HEK293 (cell line): ENCODE results near the gene RILPL2.

Source experiments
- EGR2 ChIP-seq: fragments of 450-650 bp; formaldehyde crosslinking; IDR thresholded peaks from 2 replicates; pipeline ENCODE4 v1.5.1; 2016; ENCODE audit warnings: low read depth, missing biosample characterization, missing genetic modification characterization
- GLIS1 ChIP-seq: fragments of 450-650 bp; formaldehyde crosslinking; IDR thresholded peaks from 2 replicates; pipeline ENCODE4 v1.5.1; 2016; ENCODE audit warnings: missing biosample characterization, missing genetic modification characterization
- GLIS2 ChIP-seq: fragments of 450-650 bp; formaldehyde crosslinking; IDR thresholded peaks from 2 replicates; pipeline ENCODE4 v1.5.1; 2016; ENCODE audit warnings: missing biosample characterization, missing genetic modification characterization
- KLF1 ChIP-seq: fragments of 450-650 bp; formaldehyde crosslinking; IDR thresholded peaks from 2 replicates; pipeline ENCODE4 v1.5.1; 2016; ENCODE audit warnings: missing biosample characterization, missing genetic modification characterization
- KLF9 ChIP-seq: fragments of 450-650 bp; formaldehyde crosslinking; IDR thresholded peaks from 2 replicates; pipeline ENCODE4 v1.5.1; 2016; ENCODE audit warnings: missing biosample characterization, missing genetic modification characterization, low read depth
- WT1 ChIP-seq: fragments of 450-650 bp; formaldehyde crosslinking; IDR thresholded peaks from 2 replicates; pipeline ENCODE4 v1.5.1; 2016; ENCODE audit warnings: missing biosample characterization, missing genetic modification characterization
- ZBTB8A ChIP-seq: fragments of 450-650 bp; formaldehyde crosslinking; IDR thresholded peaks from 2 replicates; pipeline ENCODE4 v1.5.1; 2016; ENCODE audit warnings: missing biosample characterization, missing genetic modification characterization
- ZFP37 ChIP-seq: fragments of 450-650 bp; formaldehyde crosslinking; IDR thresholded peaks from 2 replicates; pipeline ENCODE4 v1.5.1; 2016; ENCODE audit warnings: missing biosample characterization, missing genetic modification characterization
- ZFP69B ChIP-seq: fragments of 450-650 bp; formaldehyde crosslinking; IDR thresholded peaks from 2 replicates; pipeline ENCODE4 v1.5.1; 2016; ENCODE audit warnings: missing biosample characterization, missing genetic modification characterization
- ZNF140 ChIP-seq: fragments of 450-650 bp; formaldehyde crosslinking; IDR thresholded peaks from 2 replicates; pipeline ENCODE4 v1.5.1; 2016; ENCODE audit warnings: missing biosample characterization, missing genetic modification characterization
- ZNF16 ChIP-seq: fragments of 450-650 bp; formaldehyde crosslinking; IDR thresholded peaks from 2 replicates; pipeline ENCODE4 v1.5.1; 2016; ENCODE audit warnings: low read depth, missing biosample characterization, missing genetic modification characterization
- ZNF335 ChIP-seq: fragments of 450-650 bp; formaldehyde crosslinking; conservative IDR thresholded peaks from 2 replicates; pipeline ENCODE4 v1.5.1; 2016; ENCODE audit warnings: missing biosample characterization, missing genetic modification characterization
- ZNF341 ChIP-seq: fragments of 450-650 bp; formaldehyde crosslinking; IDR thresholded peaks from 2 replicates; pipeline ENCODE4; 2016; ENCODE audit warnings: low read depth, missing biosample characterization, missing genetic modification characterization
- ZNF510 ChIP-seq: fragments of 450-650 bp; formaldehyde crosslinking; IDR thresholded peaks from 2 replicates; pipeline ENCODE4 v1.5.1; 2018; ENCODE audit warnings: mild to moderate bottlenecking, missing genetic modification characterization, missing biosample characterization; ENCODE audit not compliant: insufficient replicate concordance
- ZNF596 ChIP-seq: fragments of 450-650 bp; IDR thresholded peaks from 2 replicates; pipeline ENCODE4 v1.5.0; 2018; ENCODE audit warnings: missing biosample characterization, mild to moderate bottlenecking, missing genetic modification characterization, moderate library complexity
- ZNF600 ChIP-seq: fragments of 450-650 bp; formaldehyde crosslinking; IDR thresholded peaks from 2 replicates; pipeline ENCODE4 v1.5.1; 2016; ENCODE audit warnings: missing biosample characterization, missing genetic modification characterization
- ZNF629 ChIP-seq: fragments of 450-650 bp; formaldehyde crosslinking; IDR thresholded peaks from 2 replicates; pipeline ENCODE4 v1.5.1; 2017; ENCODE audit warnings: missing biosample characterization, missing genetic modification characterization
- ZNF658 ChIP-seq: fragments of 450-650 bp; formaldehyde crosslinking; IDR thresholded peaks from 2 replicates; pipeline ENCODE4; 2016; ENCODE audit warnings: missing biosample characterization, missing genetic modification characterization
- ZNF701 ChIP-seq: fragments of 450-650 bp; formaldehyde crosslinking; IDR thresholded peaks from 2 replicates; pipeline ENCODE4 v1.5.1; 2016; ENCODE audit warnings: missing biosample characterization, missing genetic modification characterization
- TF ChIP-seq, protein P1 (sequence below): fragments of 450-650 bp; formaldehyde crosslinking; IDR thresholded peaks from 2 replicates; pipeline ENCODE4 v1.5.1; 2016; ENCODE audit warnings: missing biosample characterization, missing genetic modification characterization
- TF ChIP-seq, protein P2 (sequence below): fragments of 450-650 bp; formaldehyde crosslinking; IDR thresholded peaks from 2 replicates; pipeline ENCODE4 v1.5.1; 2016; ENCODE audit warnings: missing biosample characterization, missing genetic modification characterization
- TF ChIP-seq, protein P3 (sequence below): fragments of 450-650 bp; IDR thresholded peaks from 2 replicates; pipeline ENCODE4 v1.5.1; 2018; ENCODE audit warnings: missing biosample characterization, mild to moderate bottlenecking, missing genetic modification characterization
- TF ChIP-seq, protein P4 (sequence below): fragments of 450-650 bp; formaldehyde crosslinking; IDR thresholded peaks from 2 replicates; pipeline ENCODE4 v1.5.1; 2016; ENCODE audit warnings: missing biosample characterization, missing genetic modification characterization
- TF ChIP-seq, protein P5 (sequence below): fragments of 450-650 bp; formaldehyde crosslinking; IDR thresholded peaks from 2 replicates; pipeline ENCODE4 v1.5.1; 2016; ENCODE audit warnings: missing biosample characterization, missing genetic modification characterization
- TF ChIP-seq, protein P6 (sequence below): fragments of 450-650 bp; formaldehyde crosslinking; IDR thresholded peaks from 2 replicates; pipeline ENCODE4 v1.5.1; 2016; ENCODE audit warnings: missing biosample characterization, missing genetic modification characterization
- TF ChIP-seq, protein P7 (sequence below): fragments of 450-650 bp; formaldehyde crosslinking; IDR thresholded peaks from 2 replicates; pipeline ENCODE4 v1.5.1; 2016; ENCODE audit warnings: missing biosample characterization, missing genetic modification characterization

Gene RILPL2

DNA sequence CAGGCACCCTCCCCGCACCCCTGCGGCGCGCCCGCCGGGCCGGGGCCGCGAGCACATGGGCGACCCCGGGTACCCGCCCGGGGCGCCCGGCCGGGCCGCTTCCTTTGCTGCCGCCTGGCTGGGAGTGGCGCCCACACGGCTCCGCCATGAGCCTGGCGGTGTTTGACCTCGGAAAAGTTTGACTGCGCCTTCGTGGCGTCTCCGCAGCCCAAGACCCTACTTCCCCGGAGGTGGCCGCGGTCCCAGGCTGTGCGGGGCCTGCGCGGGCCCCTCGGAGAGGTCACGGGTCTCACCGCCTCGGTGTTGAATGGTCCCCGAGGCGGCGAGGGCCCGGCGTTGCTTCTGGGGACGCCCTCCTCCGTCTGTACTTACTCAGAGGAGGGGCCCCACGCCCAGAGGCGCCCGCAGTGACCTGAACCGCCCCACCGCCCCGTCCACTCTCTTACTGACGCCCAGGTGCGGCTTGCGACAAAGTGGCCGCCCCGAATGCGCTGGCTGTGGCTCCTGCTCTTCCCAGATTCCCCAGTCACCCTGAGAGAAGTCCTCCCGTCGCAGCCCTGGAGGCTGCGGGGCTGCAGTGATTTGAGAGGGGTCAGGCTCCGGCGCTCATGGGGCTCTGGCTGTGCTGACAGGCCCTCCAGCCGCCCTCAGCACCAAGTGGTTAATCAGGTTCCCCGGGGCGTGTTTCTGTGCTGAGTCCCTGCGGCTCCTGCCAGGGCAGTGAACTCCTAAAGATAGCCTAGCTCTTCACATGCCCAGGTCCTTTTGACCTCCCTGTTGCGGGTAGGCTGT lies 46.7 kb downstream of the RILPL2 start (continued):
- TF ChIP-seq, protein P1, sequence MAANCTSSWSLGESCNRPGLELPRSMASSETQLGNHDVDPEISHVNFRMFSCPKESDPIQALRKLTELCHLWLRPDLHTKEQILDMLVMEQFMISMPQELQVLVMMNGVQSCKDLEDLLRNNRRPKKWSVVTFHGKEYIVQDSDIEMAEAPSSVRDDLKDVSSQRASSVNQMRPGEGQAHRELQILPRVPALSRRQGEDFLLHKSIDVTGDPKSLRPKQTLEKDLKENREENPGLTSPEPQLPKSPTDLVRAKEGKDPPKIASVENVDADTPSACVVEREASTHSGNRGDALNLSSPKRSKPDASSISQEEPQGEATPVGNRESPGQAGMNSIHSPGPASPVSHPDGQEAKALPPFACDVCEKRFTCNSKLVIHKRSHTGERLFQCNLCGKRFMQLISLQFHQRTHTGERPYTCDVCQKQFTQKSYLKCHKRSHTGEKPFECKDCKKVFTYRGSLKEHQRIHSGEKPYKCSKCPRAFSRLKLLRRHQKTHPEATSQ: no peak
- TF ChIP-seq WT1 (tag by site-specific recombination): no peak
- peak; percentile 79 for TF ChIP-seq GLIS2 (tag by site-specific recombination)
- TF ChIP-seq ZNF140 (tag by site-specific recombination): no peak
- TF ChIP-seq, protein P2, sequence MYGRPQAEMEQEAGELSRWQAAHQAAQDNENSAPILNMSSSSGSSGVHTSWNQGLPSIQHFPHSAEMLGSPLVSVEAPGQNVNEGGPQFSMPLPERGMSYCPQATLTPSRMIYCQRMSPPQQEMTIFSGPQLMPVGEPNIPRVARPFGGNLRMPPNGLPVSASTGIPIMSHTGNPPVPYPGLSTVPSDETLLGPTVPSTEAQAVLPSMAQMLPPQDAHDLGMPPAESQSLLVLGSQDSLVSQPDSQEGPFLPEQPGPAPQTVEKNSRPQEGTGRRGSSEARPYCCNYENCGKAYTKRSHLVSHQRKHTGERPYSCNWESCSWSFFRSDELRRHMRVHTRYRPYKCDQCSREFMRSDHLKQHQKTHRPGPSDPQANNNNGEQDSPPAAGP (tag by site-specific recombination): no peak; the same call in 1 of the 2 replicates
- peak; percentile 89 for TF ChIP-seq KLF1
- TF ChIP-seq KLF9 (tag by site-specific recombination): 0 out of 2 replicates have a peak, but pooled peaks have one; percentile 42
- TF ChIP-seq ZFP69B (tag by site-specific recombination): no peak
- no peak for TF ChIP-seq ZNF629
- TF ChIP-seq, protein P3, sequence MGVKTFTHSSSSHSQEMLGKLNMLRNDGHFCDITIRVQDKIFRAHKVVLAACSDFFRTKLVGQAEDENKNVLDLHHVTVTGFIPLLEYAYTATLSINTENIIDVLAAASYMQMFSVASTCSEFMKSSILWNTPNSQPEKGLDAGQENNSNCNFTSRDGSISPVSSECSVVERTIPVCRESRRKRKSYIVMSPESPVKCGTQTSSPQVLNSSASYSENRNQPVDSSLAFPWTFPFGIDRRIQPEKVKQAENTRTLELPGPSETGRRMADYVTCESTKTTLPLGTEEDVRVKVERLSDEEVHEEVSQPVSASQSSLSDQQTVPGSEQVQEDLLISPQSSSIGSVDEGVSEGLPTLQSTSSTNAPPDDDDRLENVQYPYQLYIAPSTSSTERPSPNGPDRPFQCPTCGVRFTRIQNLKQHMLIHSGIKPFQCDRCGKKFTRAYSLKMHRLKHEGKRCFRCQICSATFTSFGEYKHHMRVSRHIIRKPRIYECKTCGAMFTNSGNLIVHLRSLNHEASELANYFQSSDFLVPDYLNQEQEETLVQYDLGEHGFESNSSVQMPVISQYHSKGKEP (tag by site-specific recombination): no peak
- no peak for TF ChIP-seq ZNF701 (tag by site-specific recombination)
- TF ChIP-seq, protein P4, sequence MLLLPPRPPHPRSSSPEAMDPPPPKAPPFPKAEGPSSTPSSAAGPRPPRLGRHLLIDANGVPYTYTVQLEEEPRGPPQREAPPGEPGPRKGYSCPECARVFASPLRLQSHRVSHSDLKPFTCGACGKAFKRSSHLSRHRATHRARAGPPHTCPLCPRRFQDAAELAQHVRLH: no peak
- no peak for TF ChIP-seq ZNF596 (tag by site-specific recombination)
- peak; percentile 35 for TF ChIP-seq EGR2 (tag by site-specific recombination)
- TF ChIP-seq, protein P5, sequence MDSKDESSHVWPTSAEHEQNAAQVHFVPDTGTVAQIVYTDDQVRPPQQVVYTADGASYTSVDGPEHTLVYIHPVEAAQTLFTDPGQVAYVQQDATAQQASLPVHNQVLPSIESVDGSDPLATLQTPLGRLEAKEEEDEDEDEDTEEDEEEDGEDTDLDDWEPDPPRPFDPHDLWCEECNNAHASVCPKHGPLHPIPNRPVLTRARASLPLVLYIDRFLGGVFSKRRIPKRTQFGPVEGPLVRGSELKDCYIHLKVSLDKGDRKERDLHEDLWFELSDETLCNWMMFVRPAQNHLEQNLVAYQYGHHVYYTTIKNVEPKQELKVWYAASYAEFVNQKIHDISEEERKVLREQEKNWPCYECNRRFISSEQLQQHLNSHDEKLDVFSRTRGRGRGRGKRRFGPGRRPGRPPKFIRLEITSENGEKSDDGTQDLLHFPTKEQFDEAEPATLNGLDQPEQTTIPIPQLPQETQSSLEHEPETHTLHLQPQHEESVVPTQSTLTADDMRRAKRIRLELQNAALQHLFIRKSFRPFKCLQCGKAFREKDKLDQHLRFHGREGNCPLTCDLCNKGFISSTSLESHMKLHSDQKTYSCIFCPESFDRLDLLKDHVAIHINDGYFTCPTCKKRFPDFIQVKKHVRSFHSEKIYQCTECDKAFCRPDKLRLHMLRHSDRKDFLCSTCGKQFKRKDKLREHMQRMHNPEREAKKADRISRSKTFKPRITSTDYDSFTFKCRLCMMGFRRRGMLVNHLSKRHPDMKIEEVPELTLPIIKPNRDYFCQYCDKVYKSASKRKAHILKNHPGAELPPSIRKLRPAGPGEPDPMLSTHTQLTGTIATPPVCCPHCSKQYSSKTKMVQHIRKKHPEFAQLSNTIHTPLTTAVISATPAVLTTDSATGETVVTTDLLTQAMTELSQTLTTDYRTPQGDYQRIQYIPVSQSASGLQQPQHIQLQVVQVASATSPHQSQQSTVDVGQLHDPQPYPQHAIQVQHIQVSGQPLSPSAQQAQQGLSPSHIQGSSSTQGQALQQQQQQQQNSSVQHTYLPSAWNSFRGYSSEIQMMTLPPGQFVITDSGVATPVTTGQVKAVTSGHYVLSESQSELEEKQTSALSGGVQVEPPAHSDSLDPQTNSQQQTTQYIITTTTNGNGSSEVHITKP (tag by site-specific recombination): no peak
- TF ChIP-seq ZNF658 (tag by site-specific recombination): no peak
- TF ChIP-seq ZNF341 (tag by site-specific recombination): peak; percentile 94
- no peak for TF ChIP-seq ZNF16 (tag by site-specific recombination)
- no peak for TF ChIP-seq ZNF600
- peak; percentile 55; the same call in 1 of the 2 replicates for TF ChIP-seq ZNF335 (tag by site-specific recombination)
- no peak for TF ChIP-seq ZFP37 (tag by site-specific recombination)
- no peak for TF ChIP-seq ZNF510 (tag by site-specific recombination)
- TF ChIP-seq GLIS1: 0 out of 2 replicates have a peak, but pooled peaks have one; percentile 20
- TF ChIP-seq, protein P6, sequence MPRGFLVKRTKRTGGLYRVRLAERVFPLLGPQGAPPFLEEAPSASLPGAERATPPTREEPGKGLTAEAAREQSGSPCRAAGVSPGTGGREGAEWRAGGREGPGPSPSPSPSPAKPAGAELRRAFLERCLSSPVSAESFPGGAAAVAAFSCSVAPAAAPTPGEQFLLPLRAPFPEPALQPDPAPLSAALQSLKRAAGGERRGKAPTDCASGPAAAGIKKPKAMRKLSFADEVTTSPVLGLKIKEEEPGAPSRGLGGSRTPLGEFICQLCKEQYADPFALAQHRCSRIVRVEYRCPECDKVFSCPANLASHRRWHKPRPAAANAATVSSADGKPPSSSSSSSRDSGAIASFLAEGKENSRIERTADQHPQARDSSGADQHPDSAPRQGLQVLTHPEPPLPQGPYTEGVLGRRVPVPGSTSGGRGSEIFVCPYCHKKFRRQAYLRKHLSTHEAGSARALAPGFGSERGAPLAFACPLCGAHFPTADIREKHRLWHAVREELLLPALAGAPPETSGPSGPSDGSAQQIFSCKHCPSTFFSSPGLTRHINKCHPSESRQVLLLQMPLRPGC: no peak
- peak; percentile 91 for TF ChIP-seq ZBTB8A
- TF ChIP-seq, protein P7, sequence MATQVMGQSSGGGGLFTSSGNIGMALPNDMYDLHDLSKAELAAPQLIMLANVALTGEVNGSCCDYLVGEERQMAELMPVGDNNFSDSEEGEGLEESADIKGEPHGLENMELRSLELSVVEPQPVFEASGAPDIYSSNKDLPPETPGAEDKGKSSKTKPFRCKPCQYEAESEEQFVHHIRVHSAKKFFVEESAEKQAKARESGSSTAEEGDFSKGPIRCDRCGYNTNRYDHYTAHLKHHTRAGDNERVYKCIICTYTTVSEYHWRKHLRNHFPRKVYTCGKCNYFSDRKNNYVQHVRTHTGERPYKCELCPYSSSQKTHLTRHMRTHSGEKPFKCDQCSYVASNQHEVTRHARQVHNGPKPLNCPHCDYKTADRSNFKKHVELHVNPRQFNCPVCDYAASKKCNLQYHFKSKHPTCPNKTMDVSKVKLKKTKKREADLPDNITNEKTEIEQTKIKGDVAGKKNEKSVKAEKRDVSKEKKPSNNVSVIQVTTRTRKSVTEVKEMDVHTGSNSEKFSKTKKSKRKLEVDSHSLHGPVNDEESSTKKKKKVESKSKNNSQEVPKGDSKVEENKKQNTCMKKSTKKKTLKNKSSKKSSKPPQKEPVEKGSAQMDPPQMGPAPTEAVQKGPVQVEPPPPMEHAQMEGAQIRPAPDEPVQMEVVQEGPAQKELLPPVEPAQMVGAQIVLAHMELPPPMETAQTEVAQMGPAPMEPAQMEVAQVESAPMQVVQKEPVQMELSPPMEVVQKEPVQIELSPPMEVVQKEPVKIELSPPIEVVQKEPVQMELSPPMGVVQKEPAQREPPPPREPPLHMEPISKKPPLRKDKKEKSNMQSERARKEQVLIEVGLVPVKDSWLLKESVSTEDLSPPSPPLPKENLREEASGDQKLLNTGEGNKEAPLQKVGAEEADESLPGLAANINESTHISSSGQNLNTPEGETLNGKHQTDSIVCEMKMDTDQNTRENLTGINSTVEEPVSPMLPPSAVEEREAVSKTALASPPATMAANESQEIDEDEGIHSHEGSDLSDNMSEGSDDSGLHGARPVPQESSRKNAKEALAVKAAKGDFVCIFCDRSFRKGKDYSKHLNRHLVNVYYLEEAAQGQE (tag by site-specific recombination): no peak
